ENCODE measurements around the gene MUC6.
A peak's percentile ranks its signal among the peaks of the same experiment; 100 is the strongest.
"Not testable (repeated sequence)": the region's sequence is repeated elsewhere in the genome, so short reads cannot be mapped to it uniquely, and the experiment has no call there.

MUC6 gene

GRCh38 chr11:975827-976226, 60.7 kb downstream of the MUC6 start:
- WGBS (ENCODE audit: insufficient coverage): 83% methylated on average over 14 of the region's 15 CpGs
- CTCF ChIA-PET: interaction anchor here (0.7 to 5.2 kb wide), 9 partner anchors 9 to 135 kb away, joined by 3 to 29 read pairs (median 3); no protein-coding TSS in a partner anchor
- peaks cover 0 to 28% (median 19%) of the 10 kb centered on the region in 4 experiments for H3K4me1 ChIP-seq (ENCODE audit: control extremely low read depth in 1 of 4, control insufficient read depth in 4 of 4, insufficient read depth in 4 of 4, low read length in 3 of 4)
- no peaks in the 10 kb centered on the region for H3K27me3 ChIP-seq (replicated peaks in 2 of 5; ENCODE audit: control insufficient read depth in 4 of 5, insufficient read depth in 5 of 5, low read length in 4 of 5)
- peaks cover 4 to 65% (median 40%) of the 10 kb centered on the region in 4 experiments for H3K36me3 ChIP-seq (ENCODE audit: control insufficient read depth in 4 of 4, insufficient read depth in 4 of 4, low read length in 3 of 4)
- peak; percentile 61 to 81 (median 78) for DNase-seq
- H3K9me3 ChIP-seq (ENCODE audit: control extremely low read depth in 1 of 5, control insufficient read depth in 4 of 5, insufficient read depth in 2 of 5, low read depth in 1 of 5, low read length in 4 of 5): no peaks in the 10 kb centered on the region
- H3K27ac ChIP-seq (ENCODE audit: insufficient read depth in 1 of 2, low read depth in 1 of 2, low read length in 2 of 2, poor library complexity in 1 of 2, severe bottlenecking in 2 of 2): no peak overlapping the region
- POLR2A ChIA-PET: no interaction called here
- H3K4me3 ChIP-seq (ENCODE audit: control insufficient read depth in 1 of 7, extremely low read depth in 1 of 7, insufficient read depth in 4 of 7, low read depth in 2 of 7, low read length in 6 of 7): no peak overlapping the region

- POLR2A ChIA-PET; H3K27ac ChIP-seq (ENCODE audit: insufficient read depth in 1 of 2, low read depth in 1 of 2, low read length in 2 of 2, poor library complexity in 1 of 2, severe bottlenecking in 2 of 2); H3K9me3 ChIP-seq (ENCODE audit: control extremely low read depth in 1 of 5, control insufficient read depth in 4 of 5, insufficient read depth in 2 of 5, low read depth in 1 of 5, low read length in 4 of 5); H3K4me3 ChIP-seq (ENCODE audit: control insufficient read depth in 1 of 7, extremely low read depth in 1 of 7, insufficient read depth in 4 of 7, low read depth in 2 of 7, low read length in 6 of 7); DNase-seq; H3K27me3 ChIP-seq (replicated peaks in 2 of 5; ENCODE audit: control insufficient read depth in 4 of 5, insufficient read depth in 5 of 5, low read length in 4 of 5): not testable (repeated sequence)
- CTCF ChIA-PET: interaction anchor here (1.0 to 5.2 kb wide), 5 partner anchors 10 to 135 kb away, joined by 3 to 29 read pairs (median 4); no protein-coding TSS in a partner anchor
- Histone ChIP-seq H3K36me3 (ENCODE audit: control insufficient read depth in 4 of 4, insufficient read depth in 4 of 4, low read length in 3 of 4) (peaks cover 4 to 67% (median 38%) of the 10 kb centered on the region in 4 experiments), H3K4me1 (ENCODE audit: control extremely low read depth in 1 of 4, control insufficient read depth in 4 of 4, insufficient read depth in 4 of 4, low read length in 3 of 4) (peaks cover 0 to 32% (median 23%) of the 10 kb centered on the region in 4 experiments)
- WGBS (ENCODE audit: insufficient coverage): 96% methylated on average over 34 of the region's 41 CpGs
Observed at GRCh38 chr11:975376-975775, 61.1 kb downstream of the MUC6 start.

GRCh38 chr11:973237-973636, 63.3 kb downstream of the MUC6 start:
- DNase-seq: no peak
- peaks cover 0 to 53% (median 37%) of the 10 kb centered on the region in 4 experiments for H3K4me1 ChIP-seq (ENCODE audit: control extremely low read depth in 1 of 4, control insufficient read depth in 4 of 4, insufficient read depth in 4 of 4, low read length in 3 of 4)
- H3K27ac ChIP-seq (ENCODE audit: insufficient read depth in 1 of 2, low read depth in 1 of 2, low read length in 2 of 2, poor library complexity in 1 of 2, severe bottlenecking in 2 of 2): no peak overlapping the region
- ChIA-PET CTCF (interaction anchor here (1.5 kb wide), 1 partner anchor 78 kb away, joined by 4 read pairs; no protein-coding TSS in a partner anchor), POLR2A (no interaction called here)
- no peak overlapping the region for H3K4me3 ChIP-seq (ENCODE audit: control insufficient read depth in 1 of 7, extremely low read depth in 1 of 7, insufficient read depth in 4 of 7, low read depth in 2 of 7, low read length in 6 of 7)
- H3K9me3 ChIP-seq (ENCODE audit: control extremely low read depth in 1 of 5, control insufficient read depth in 4 of 5, insufficient read depth in 2 of 5, low read depth in 1 of 5, low read length in 4 of 5): no peaks in the 10 kb centered on the region
- WGBS (ENCODE audit: insufficient coverage): 93% methylated on average over 11 of the region's 11 CpGs
- H3K36me3 ChIP-seq (ENCODE audit: control insufficient read depth in 4 of 4, insufficient read depth in 4 of 4, low read length in 3 of 4): peaks cover 4 to 63% (median 31%) of the 10 kb centered on the region in 4 experiments
- H3K27me3 ChIP-seq (replicated peaks in 2 of 5; ENCODE audit: control insufficient read depth in 4 of 5, insufficient read depth in 5 of 5, low read length in 4 of 5): no peaks in the 10 kb centered on the region

- H3K27ac ChIP-seq (ENCODE audit: insufficient read depth in 1 of 2, low read depth in 1 of 2, low read length in 2 of 2, poor library complexity in 1 of 2, severe bottlenecking in 2 of 2): no peak overlapping the region
- H3K4me3 ChIP-seq (ENCODE audit: control insufficient read depth in 1 of 7, extremely low read depth in 1 of 7, insufficient read depth in 4 of 7, low read depth in 2 of 7, low read length in 6 of 7): no peak overlapping the region
- CTCF ChIA-PET: interaction anchor here (1.2 to 1.5 kb wide), 2 partner anchors 9 to 78 kb away, joined by 3 to 4 read pairs; no protein-coding TSS in a partner anchor
- peaks cover 0 to 58% (median 37%) of the 10 kb centered on the region in 4 experiments for H3K4me1 ChIP-seq (ENCODE audit: control extremely low read depth in 1 of 4, control insufficient read depth in 4 of 4, insufficient read depth in 4 of 4, low read length in 3 of 4)
- H3K36me3 ChIP-seq (ENCODE audit: control insufficient read depth in 4 of 4, insufficient read depth in 4 of 4, low read length in 3 of 4): peaks cover 4 to 57% (median 29%) of the 10 kb centered on the region in 4 experiments
- no peaks in the 10 kb centered on the region for H3K27me3 ChIP-seq (replicated peaks in 2 of 5; ENCODE audit: control insufficient read depth in 4 of 5, insufficient read depth in 5 of 5, low read length in 4 of 5)
- POLR2A ChIA-PET: no interaction called here
- 97% methylated on average over 25 of the region's 26 CpGs for WGBS (ENCODE audit: insufficient coverage)
- DNase-seq: no peak
- no peaks in the 10 kb centered on the region for H3K9me3 ChIP-seq (ENCODE audit: control extremely low read depth in 1 of 5, control insufficient read depth in 4 of 5, insufficient read depth in 2 of 5, low read depth in 1 of 5, low read length in 4 of 5)
Observed at GRCh38 chr11:972523-973211, 63.9 kb downstream of the MUC6 start.

- peaks cover 0 to 55% (median 36%) of the 10 kb centered on the region in 4 experiments for H3K4me1 ChIP-seq (ENCODE audit: control extremely low read depth in 1 of 4, control insufficient read depth in 4 of 4, insufficient read depth in 4 of 4, low read length in 3 of 4)
- H3K9me3 ChIP-seq (ENCODE audit: control extremely low read depth in 1 of 5, control insufficient read depth in 4 of 5, insufficient read depth in 2 of 5, low read depth in 1 of 5, low read length in 4 of 5): no peaks in the 10 kb centered on the region
- WGBS (ENCODE audit: insufficient coverage): 95% methylated on average over 24 of the region's 31 CpGs
- POLR2A ChIA-PET: no interaction called here
- H3K27me3 ChIP-seq (replicated peaks in 2 of 5; ENCODE audit: control insufficient read depth in 4 of 5, insufficient read depth in 5 of 5, low read length in 4 of 5): no peaks in the 10 kb centered on the region
- H3K36me3 ChIP-seq (ENCODE audit: control insufficient read depth in 4 of 4, insufficient read depth in 4 of 4, low read length in 3 of 4): peaks cover 4 to 49% (median 24%) of the 10 kb centered on the region in 4 experiments
- H3K4me3 ChIP-seq (ENCODE audit: control insufficient read depth in 1 of 7, extremely low read depth in 1 of 7, insufficient read depth in 4 of 7, low read depth in 2 of 7, low read length in 6 of 7): no peak overlapping the region
- H3K27ac ChIP-seq (ENCODE audit: insufficient read depth in 1 of 2, low read depth in 1 of 2, low read length in 2 of 2, poor library complexity in 1 of 2, severe bottlenecking in 2 of 2): no peak overlapping the region
- no peak for DNase-seq
- CTCF ChIA-PET: interaction anchor here (0.9 to 1.5 kb wide), 3 partner anchors 10 to 79 kb away, joined by 3 to 4 read pairs (median 4); no protein-coding TSS in a partner anchor
Observed at GRCh38 chr11:971731-972365, 64.7 kb downstream of the MUC6 start.

- H3K4me3 ChIP-seq (ENCODE audit: control insufficient read depth in 1 of 7, extremely low read depth in 1 of 7, insufficient read depth in 4 of 7, low read depth in 2 of 7, low read length in 6 of 7): peak overlapping the region in 1 of 7 experiments; percentile 33
- peaks cover 0 to 49% (median 30%) of the 10 kb centered on the region in 4 experiments for H3K4me1 ChIP-seq (ENCODE audit: control extremely low read depth in 1 of 4, control insufficient read depth in 4 of 4, insufficient read depth in 4 of 4, low read length in 3 of 4)
- peak in 1 of 3 donors; percentile 25 for DNase-seq
- CTCF ChIA-PET: interaction anchor here (0.9 kb wide), 1 partner anchor 34 kb away, joined by 4 read pairs; no protein-coding TSS in a partner anchor
- no peaks in the 10 kb centered on the region for H3K9me3 ChIP-seq (ENCODE audit: control extremely low read depth in 1 of 5, control insufficient read depth in 4 of 5, insufficient read depth in 2 of 5, low read depth in 1 of 5, low read length in 4 of 5)
- no peaks in the 10 kb centered on the region for H3K27me3 ChIP-seq (replicated peaks in 2 of 5; ENCODE audit: control insufficient read depth in 4 of 5, insufficient read depth in 5 of 5, low read length in 4 of 5)
- WGBS (ENCODE audit: insufficient coverage): 83% methylated on average over 9 of the region's 12 CpGs
- peaks cover 4 to 46% (median 23%) of the 10 kb centered on the region in 4 experiments for H3K36me3 ChIP-seq (ENCODE audit: control insufficient read depth in 4 of 4, insufficient read depth in 4 of 4, low read length in 3 of 4)
- POLR2A ChIA-PET: interaction anchor here (0.9 kb wide), 1 partner anchor 16 kb away, joined by 3 read pairs; no protein-coding TSS in a partner anchor
- H3K27ac ChIP-seq (ENCODE audit: insufficient read depth in 1 of 2, low read depth in 1 of 2, low read length in 2 of 2, poor library complexity in 1 of 2, severe bottlenecking in 2 of 2): no peak overlapping the region
Observed at GRCh38 chr11:971092-971690, 65.3 kb downstream of the MUC6 start.

Measured in common myeloid progenitor, CD34-positive (primary cell).